ENCODE results near the gene C10orf71.

The C10orf71 gene

DNA sequence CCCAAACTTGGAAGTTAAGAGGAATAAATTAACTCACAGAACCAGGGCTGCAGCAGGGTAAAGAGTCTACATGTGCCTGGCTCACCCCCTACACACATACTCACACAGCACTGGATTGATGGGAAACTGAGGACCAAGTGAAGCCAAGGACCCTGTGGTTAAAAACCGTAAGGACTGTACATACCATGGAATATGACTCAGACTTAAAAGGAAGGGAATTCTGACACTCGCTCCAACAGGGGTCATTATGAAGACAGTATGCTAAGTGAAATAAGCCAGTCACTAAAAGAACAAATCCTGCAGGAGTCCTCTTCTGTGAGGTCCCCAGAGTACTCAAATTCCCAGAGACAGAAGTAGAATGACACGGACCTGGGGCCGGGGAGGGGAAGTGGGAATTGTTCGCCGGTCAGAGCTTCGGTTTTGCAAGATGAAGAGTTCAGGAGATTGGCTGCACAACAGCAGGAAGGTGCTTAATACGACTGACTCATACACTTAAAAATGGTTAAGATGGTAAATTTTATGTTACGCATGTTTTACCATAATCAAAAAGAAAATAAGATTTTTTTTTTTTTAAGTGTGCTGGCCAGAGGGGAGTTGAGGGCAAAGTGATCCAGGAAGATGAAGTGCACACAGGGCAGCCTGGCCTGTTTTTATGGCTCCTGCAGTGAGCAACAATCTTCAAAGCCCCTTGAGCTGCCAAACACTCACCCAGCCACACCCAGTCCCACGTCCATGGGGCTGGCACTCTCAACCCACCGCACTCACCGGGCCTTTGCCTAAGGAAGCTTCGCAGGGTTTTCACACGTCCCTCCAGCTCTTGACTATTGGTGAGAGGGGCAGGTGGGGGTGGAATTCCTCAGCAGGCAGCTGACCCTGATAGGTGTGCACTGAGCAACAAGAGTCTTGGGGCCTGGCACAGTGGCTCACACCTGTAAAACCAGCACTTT is 70.5 kb downstream of the C10orf71 start:
- intact Hi-C loops (cut with DNase I; ENCODE audit: low total_unique reads) = no loop called here
- Histone ChIP-seq H3K9me3 (no peaks in the 10 kb centered on the region), H3K36me3 (no peaks in the 10 kb centered on the region), H3K27me3 (peaks cover 0 to 35% of the 10 kb centered on the region in 2 donors), H3K4me1 (no peaks in the 10 kb centered on the region), H3K27ac (no peak overlapping the region), H3K4me3 (no peak overlapping the region)
- TF ChIP-seq, protein P1, sequence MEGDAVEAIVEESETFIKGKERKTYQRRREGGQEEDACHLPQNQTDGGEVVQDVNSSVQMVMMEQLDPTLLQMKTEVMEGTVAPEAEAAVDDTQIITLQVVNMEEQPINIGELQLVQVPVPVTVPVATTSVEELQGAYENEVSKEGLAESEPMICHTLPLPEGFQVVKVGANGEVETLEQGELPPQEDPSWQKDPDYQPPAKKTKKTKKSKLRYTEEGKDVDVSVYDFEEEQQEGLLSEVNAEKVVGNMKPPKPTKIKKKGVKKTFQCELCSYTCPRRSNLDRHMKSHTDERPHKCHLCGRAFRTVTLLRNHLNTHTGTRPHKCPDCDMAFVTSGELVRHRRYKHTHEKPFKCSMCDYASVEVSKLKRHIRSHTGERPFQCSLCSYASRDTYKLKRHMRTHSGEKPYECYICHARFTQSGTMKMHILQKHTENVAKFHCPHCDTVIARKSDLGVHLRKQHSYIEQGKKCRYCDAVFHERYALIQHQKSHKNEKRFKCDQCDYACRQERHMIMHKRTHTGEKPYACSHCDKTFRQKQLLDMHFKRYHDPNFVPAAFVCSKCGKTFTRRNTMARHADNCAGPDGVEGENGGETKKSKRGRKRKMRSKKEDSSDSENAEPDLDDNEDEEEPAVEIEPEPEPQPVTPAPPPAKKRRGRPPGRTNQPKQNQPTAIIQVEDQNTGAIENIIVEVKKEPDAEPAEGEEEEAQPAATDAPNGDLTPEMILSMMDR (IDR thresholded peaks at IDR 0.05) = no peak
- DNase-seq = no peak

DNA sequence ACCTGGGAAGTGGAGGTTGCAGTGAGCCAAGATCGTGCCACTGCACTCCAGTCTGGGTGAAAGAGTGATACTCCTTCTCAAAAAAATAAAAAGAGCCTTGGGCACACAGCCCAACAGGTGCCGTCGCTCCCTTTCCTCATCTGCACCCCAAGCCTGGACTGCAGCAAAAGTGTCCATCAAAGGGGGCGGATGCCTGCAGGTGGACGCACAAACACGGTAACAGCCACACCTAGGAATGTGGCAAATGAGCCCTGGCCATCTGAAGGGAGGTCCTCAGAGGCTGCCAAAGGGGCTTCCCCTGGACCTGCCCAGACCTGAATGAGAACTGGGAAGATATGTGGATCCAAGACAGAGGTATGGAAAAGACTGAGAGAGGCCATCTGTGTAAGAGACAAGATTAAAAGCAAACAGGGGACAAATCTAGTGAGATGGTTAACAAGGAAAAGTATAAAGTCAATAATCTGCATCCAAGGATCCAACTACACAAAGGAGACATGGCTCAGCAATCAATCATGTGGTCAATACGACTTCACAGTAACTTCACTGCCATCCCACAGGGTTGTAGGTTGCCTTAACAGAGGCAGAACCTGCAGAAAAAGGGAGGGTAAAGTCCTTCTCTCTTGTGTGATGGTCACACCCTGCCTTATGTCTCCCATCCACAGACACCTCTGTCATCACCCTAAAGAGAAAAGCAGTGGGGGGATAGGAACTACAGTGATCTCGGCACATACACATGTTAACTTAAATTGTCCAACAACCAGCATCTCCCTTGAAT is 71.5 kb downstream of the C10orf71 start:
- peaks cover 0 to 31% of the 10 kb centered on the region in 2 donors for H3K27me3 ChIP-seq
- no peak for DNase-seq
- no peak overlapping the region for H3K27ac ChIP-seq
- intact Hi-C loops (cut with DNase I; ENCODE audit: low total_unique reads) = no loop called here
- TF ChIP-seq, protein P1 (IDR thresholded peaks at IDR 0.05) = no peak
- H3K4me1 ChIP-seq = no peaks in the 10 kb centered on the region
- H3K9me3 ChIP-seq = no peaks in the 10 kb centered on the region
- no peak overlapping the region for H3K4me3 ChIP-seq
- H3K36me3 ChIP-seq = no peaks in the 10 kb centered on the region

DNA sequence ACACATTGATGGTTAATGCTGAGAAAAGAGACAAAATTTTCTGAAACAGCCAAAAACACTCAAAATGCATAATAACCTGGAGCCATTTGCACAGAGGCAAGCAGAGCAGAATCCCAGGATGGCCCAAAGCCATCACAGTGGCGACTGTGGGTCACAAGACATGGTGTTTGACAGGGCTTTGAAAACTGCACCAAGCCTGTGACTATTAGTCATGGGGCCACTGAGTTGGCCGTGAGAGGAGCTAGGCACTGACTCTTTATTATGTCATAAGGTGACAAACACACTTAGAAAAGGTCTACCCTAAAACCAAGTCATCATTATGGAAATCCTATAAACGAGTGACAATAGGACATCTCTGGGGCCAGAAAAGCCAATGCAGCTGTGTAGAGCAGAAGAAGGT is 73.0 kb downstream of the C10orf71 start:
- H3K27me3 ChIP-seq = peaks cover 0 to 24% of the 10 kb centered on the region in 2 donors
- H3K9me3 ChIP-seq = no peaks in the 10 kb centered on the region
- TF ChIP-seq, protein P1 (IDR thresholded peaks at IDR 0.05) = no peak
- H3K36me3 ChIP-seq = no peaks in the 10 kb centered on the region
- no peaks in the 10 kb centered on the region for H3K4me1 ChIP-seq
- DNase-seq = no peak
- intact Hi-C loops (cut with DNase I; ENCODE audit: low total_unique reads) = no loop called here
- no peak overlapping the region for H3K4me3 ChIP-seq
- H3K27ac ChIP-seq = no peak overlapping the region

DNA sequence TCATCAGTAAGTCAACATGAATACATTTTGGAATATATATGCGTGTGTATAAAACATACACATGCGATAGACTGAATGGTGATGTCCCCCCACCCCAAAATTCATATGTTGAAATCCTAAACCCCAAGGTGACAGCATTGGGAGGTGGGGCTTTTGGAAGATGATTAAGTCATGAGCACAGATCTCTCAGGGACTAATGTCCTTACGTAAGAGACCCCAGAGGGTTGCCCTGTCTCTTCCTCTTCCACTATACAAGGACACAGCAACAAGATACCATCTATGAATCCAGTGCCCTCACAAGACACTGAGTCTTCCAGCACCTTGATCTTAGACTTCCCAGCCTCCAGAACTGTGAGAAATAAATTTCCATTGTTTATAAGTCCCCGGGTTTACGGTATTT is 74.4 kb downstream of the C10orf71 start:
- TF ChIP-seq, protein P1 (IDR thresholded peaks at IDR 0.05) = no peak
- H3K36me3 ChIP-seq = no peaks in the 10 kb centered on the region

DNA sequence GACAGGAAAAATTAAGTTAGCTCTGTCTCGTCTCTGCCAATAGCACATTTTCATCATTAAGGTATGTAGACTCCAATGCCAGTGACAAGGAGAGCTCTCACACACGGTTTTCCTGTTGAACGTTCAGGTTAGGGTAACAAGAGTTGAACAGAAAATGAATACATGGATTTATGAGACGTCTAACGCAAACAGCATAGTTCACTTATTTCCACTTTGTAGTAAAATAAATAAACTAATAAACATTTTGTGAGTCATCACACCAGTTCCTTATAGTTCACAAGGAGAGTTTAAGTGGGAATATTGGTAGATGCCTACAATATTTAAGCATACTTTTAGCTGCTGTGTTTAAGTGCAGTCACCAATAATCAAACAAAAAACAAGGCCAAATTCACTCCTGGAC is 75.8 kb downstream of the C10orf71 start:
- DNase-seq = no peak
- no peaks in the 10 kb centered on the region for H3K4me1 ChIP-seq
- intact Hi-C loops (cut with DNase I; ENCODE audit: low total_unique reads) = no loop called here
- H3K36me3 ChIP-seq = no peaks in the 10 kb centered on the region
- TF ChIP-seq, protein P1 (IDR thresholded peaks at IDR 0.05) = no peak
- no peak overlapping the region for H3K27ac ChIP-seq
- no peaks in the 10 kb centered on the region for H3K9me3 ChIP-seq
- peaks cover 0 to 19% of the 10 kb centered on the region in 2 donors for H3K27me3 ChIP-seq
- no peak overlapping the region for H3K4me3 ChIP-seq

More for the DNA sequence above, 74.4 kb downstream of the C10orf71 start:
- Histone ChIP-seq H3K4me1 (no peaks in the 10 kb centered on the region), H3K27ac (no peak overlapping the region), H3K27me3 (peaks cover 0 to 24% of the 10 kb centered on the region in 2 donors), H3K4me3 (no peak overlapping the region), H3K9me3 (no peaks in the 10 kb centered on the region)
- intact Hi-C loops (cut with DNase I; ENCODE audit: low total_unique reads) = no loop called here
- no peak for DNase-seq

Data from tibial artery (tissue), 4 donors.